ENCODE data around the gene CWC25. TPM values are rescaled to one million over a fixed set of nuclear protein-coding genes. Genes with fewer than 3 reads are reported as not detected.

CWC25 gene
- total and polyA plus RNA-seq, 9 of the 15 experiments (the other 6 are each of a cell fraction or from before 2014, with no cell fraction given): 16.5 to 27.4 (median 23.0) TPM

- TF ChIP-seq GTF3C2 (IDR thresholded peaks at IDR 0.05; ENCODE audit: borderline replicate concordance, extremely low read depth, insufficient read length) (peak; percentile 86), NBN (IDR thresholded peaks at IDR 0.05; ENCODE audit: low read depth) (0 out of 2 replicates have a peak, but pooled peaks have one; percentile 23), XRCC5 (IDR thresholded peaks at IDR 0.05; ENCODE audit: low read depth, low read length) (peak; percentile 67; the same call in 1 of the 2 replicates), ZKSCAN1 (IDR thresholded peaks at IDR 0.05; ENCODE audit: low read depth, low read length) (0 out of 2 replicates have a peak, but pooled peaks have one; percentile 28), GATAD2A (IDR thresholded peaks at IDR 0.05) (0 out of 2 replicates have a peak, but pooled peaks have one; percentile 76), SIN3A (IDR thresholded peaks at IDR 0.05; ENCODE audit: borderline replicate concordance in 2 of 2, control insufficient read depth in 1 of 2, low read depth in 2 of 2, low read length in 2 of 2) (no peak), E2F6 (IDR thresholded peaks at IDR 0.05; ENCODE audit: borderline replicate concordance in 1 of 2, extremely low read depth in 1 of 2, insufficient read depth in 1 of 2, insufficient read length in 1 of 2, low read depth in 1 of 2, low read length in 1 of 2, poor library complexity in 1 of 2, severe bottlenecking in 1 of 2) (peak in 1 of 2 experiments; percentile 4), NFXL1 (CRISPR knock-in tag; IDR thresholded peaks at IDR 0.05) (no peak), STAT5B (CRISPR knock-in tag; IDR thresholded peaks at IDR 0.05) (no peak)
These were observed 73.3 kb downstream of the CWC25 start (continued) for GRCh38 chr17:38751808-38752307.

Data from K562 (cell line).